ENCODE measurements around the gene GARRE1.
A peak's percentile ranks its signal among the peaks of the same experiment; 100 is the strongest.
"Not testable (repeated sequence)": the region's sequence is repeated elsewhere in the genome, so short reads cannot be mapped to it uniquely, and the experiment has no call there.

Gene GARRE1

GRCh38 chr19:34232566-34233481 lies 21.5 kb upstream of the GARRE1 start:
- no peak for DNase-seq (ENCODE audit: low read depth in 2 of 2)

- no peak for DNase-seq (ENCODE audit: low read depth in 2 of 2)
Measured at GRCh38 chr19:34235425-34235940, 18.9 kb upstream of the GARRE1 start.

DNA sequence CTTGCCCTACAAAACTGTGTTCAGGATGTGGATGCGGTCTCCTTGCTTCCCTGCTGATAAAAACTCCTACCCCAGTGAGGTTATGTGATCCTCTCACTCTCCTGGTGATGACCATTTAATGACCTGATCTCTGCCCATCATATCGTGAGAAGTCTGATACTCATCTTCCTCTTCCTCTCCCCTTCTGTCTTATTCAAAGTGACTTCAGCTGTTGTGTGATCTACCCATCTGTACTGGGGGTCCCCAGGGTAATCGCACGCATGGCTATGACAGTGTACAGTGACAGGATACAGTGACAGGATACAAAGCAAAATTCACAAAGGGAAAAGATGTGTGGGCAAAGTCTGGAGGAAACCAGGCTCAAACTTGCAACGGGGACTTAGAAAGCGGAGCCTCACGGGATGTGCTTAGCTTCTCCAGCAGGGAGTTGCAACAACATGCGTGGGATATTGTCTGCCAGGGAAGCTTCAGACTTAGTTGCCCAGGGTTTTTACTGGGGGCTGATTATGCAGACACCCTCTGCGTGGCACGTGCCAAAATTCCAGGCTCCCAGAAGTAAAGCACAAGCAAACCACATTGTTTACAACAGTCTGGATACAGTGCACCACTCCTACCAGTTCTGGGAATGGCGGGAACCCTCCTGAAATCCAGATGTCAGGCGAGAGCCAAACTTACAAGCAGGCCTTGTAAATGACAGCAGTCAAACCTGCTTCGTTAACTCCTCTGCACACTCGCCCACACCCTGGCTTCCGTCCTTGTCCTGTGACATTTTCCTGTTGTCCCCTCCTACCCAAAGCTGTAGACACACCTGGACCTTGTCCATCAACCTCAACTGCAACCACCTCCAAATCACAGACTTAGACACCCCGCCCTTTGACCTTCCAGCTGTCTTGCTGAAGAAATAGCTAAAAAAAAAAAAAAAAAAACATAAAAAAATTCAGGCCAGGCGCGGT lies 18.0 kb upstream of the GARRE1 start:
- DNase-seq (ENCODE audit: low read depth in 2 of 2) = no peak

DNA sequence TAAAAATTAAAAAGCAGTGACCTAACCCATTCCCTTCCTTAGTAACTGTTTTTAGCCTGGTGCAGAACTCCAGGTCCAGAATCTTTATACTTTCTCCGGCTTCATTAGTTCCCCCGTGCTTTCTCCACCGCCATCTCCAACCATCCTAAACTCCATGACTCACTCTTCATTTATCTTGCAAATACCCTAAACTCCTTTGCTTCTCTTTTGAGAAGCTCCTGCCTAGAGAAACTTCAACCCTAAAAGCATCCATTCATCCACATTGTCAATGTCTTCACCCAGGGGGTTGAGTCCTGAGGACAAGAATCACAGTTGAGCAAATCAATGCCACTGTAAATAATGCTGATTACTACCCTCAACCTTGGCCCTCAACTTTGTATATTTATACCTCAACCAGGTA lies 17.1 kb upstream of the GARRE1 start:
- DNase-seq (ENCODE audit: low read depth in 2 of 2) = no peak

GRCh38 chr19:34237939-34238338 lies 16.4 kb upstream of the GARRE1 start:
- no peak for DNase-seq (ENCODE audit: low read depth in 2 of 2)

DNA sequence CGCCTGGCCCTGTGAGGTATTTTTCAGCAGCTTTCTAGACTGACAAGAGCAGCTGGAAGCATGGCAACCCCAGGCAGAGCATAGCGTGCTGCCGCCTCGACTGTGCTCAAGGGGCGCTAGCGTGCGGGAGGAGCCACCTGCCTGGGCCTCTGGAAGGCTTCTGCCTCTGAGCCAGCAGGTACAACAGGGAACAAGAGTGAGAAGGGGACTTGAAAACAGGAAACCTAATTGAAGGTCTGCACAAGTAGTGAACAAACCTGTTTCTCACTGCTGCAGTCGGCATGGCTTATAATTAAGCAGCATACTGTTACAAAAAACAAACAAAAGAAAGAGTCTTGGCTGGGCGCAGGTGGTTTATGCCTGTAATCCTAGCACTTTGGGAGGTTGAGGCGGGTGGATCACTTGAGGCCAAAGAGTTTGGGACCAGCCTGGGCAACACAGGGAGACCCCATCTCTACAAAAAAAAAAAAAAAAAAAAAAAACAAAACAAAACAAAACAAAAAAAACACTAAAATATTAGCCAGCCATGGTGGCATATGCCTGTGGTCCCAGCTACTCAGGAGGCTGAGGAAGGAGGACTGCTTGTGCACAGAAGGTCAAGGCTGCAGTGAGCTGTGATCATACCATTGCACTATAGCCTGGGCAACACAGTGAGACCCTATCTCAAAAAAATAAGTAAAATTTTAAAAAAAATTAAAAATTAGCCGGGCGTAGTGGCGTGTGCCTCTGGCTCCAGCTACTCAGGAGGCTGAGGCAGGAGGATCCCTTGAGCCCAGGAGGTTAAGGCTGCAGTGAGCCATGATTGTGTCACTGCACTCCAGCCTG lies 12.6 kb upstream of the GARRE1 start:
- DNase-seq (ENCODE audit: low read depth in 2 of 2) = no peak

GRCh38 chr19:34243138-34243875 lies 11.0 kb upstream of the GARRE1 start:
- not testable (repeated sequence) for DNase-seq (ENCODE audit: low read depth in 2 of 2)

DNA sequence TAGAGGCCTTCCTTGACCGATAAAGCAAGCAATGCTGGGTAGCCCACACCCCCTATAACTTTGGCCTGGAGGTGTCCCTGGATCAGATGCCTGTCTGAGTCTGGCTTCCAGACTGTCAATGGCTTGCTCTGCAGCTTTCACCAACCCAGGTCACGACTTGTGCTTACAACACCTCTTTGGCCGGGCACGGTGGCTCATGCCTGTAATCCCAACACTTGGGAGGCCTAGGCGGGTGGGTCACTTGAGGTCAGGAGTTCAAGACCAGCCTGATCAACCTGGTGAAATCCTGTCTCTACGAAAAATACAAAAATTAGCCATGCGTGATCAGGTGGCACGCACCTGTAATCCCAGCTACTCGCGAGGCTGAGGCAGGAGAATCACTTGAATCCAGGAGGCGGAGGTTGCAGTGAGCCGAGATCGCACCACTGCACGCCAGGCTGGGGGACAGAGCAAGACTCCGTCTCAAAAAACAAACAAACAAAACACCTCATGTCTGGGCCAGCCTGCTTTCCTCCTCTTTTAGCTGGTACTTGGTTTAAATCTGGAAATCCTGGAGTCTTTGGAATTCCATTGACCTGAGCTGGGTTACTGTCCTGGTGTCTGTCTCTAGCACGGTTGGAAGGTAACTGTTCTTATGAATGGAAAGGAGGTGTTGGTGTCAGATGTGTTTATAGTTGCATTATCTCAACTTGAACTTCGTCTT lies 10.3 kb upstream of the GARRE1 start:
- DNase-seq (ENCODE audit: low read depth in 2 of 2) = no peak

GRCh38 chr19:34244611-34245299 lies 9.6 kb upstream of the GARRE1 start:
- no peak for DNase-seq (ENCODE audit: low read depth in 2 of 2)

DNA sequence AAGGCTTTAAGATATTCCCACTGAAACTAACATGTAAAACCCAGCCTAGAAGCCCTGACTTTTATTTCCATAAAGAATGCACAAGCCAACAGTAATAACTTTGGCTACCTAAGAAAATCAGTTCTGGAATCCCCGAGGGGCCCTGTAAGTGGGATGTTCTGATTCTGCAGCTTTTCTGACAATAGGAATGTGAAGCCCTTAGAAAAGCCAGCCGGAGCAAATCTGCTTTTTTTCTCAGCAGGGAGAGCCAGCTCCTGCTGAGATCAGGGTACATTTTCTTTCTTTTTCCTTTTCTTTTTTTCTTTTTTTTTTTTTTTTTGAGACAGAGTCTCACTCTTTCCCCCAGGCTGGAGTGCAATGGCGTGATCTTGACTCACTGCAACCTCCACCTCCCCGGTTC lies 8.0 kb upstream of the GARRE1 start:
- DNase-seq (ENCODE audit: low read depth in 2 of 2) = no peak

GRCh38 chr19:34248941-34249340 lies 5.4 kb upstream of the GARRE1 start:
- DNase-seq (ENCODE audit: low read depth in 2 of 2) = no peak

GRCh38 chr19:34253167-34253566 lies 1.2 kb upstream of the GARRE1 start:
- not testable (repeated sequence) for DNase-seq (ENCODE audit: low read depth in 2 of 2)

DNA sequence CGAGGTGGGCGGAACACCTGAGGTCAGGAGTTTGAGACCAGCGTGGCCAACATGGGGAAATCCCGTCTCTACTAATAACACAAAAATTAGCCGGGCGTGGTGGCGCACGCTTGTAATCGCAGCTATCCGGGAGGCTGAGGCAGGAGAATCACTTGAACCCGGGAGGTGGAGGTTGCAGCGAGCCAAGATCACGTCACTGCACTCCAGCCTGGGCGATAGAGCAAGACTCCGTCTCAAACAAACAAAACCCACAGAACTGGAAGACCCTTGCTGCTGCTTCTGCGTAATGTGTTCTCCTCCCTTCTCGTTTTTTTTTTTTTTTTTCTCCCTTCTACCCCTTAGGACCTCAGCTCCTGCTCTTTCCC lies 691 bp upstream of the GARRE1 start:
- not testable (repeated sequence) for DNase-seq (ENCODE audit: low read depth in 2 of 2)

- peak; percentile 23 to 28 for DNase-seq (ENCODE audit: low read depth in 2 of 2)
Measured at GRCh38 chr19:34254698-34255432, 511 bp downstream of the GARRE1 start.

- DNase-seq (ENCODE audit: low read depth in 2 of 2) = no peak
Measured at GRCh38 chr19:34255546-34255945, 1.2 kb downstream of the GARRE1 start.

GRCh38 chr19:34256835-34257558 lies 2.6 kb downstream of the GARRE1 start:
- no peak for DNase-seq (ENCODE audit: low read depth in 2 of 2)

DNA sequence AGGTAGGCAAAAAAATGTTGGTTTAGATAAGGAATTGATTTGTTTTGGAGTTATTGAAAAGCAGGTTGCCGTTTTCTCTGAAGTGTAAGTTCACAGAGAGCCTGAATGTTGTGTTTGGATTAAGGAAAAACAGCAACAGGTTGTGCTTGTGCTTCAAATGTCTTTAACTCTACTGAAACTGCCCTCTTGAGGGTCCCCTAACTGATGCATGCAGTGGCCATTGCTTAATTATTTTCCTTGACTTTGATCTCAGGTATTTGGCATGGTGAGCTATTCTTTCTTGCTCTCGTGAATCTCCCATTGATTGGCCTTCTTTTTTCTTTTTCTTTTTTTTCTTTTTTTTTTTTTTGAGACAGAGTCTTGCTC lies 3.2 kb downstream of the GARRE1 start:
- DNase-seq (ENCODE audit: low read depth in 2 of 2) = no peak

Data from stimulated activated CD8-positive, alpha-beta memory T cell treated with anti-CD3 and anti-CD28 coated beads, Interleukin-2, amount 100 ng/mL, for 48 hours (primary cell).